HepG2 (cell line): ENCODE data around the gene CMTM4. TPM values are rescaled to one million over a fixed set of nuclear protein-coding genes. Genes with fewer than 3 reads are reported as not detected.

Experiments
- ATAC-seq: fragments of 200-7000 bp; cut with Tn5 transposase; 3 replicates; pipeline ENCODE4 v1.9.1; 2020; ENCODE audit warnings: mild to moderate bottlenecking, moderate library complexity
- BruUV-seq: library from RNA; stranded (reverse); fragments of 400-500 nt; replicated peaks from 2 replicates; lab custom pipeline; 2021; lab: Mats Ljungman, UMichigan
- CTCF ChIA-PET: fragments of 300-600 bp; formaldehyde crosslinking; extraction: SDS; loops from one replicate; lab custom pipeline; 2021; ENCODE audit warnings: low total read pairs, inconsistent platforms, low intra/inter-chr PET ratio; lab: Yijun Ruan, JAX
- POLR2A ChIA-PET: fragments of 350-600 bp; sonication (Branson Sonifier 250); formaldehyde crosslinking; loops from one replicate; lab custom pipeline; 2020; ENCODE audit warnings: antibody characterized with exemption, inconsistent platforms; lab: Yijun Ruan, JAX
- DNase-seq: peaks from one replicate; pipeline ENCODE4 v3.0.0-alpha.2; 2015; ENCODE audit warnings: low spot score
- FAIRE-seq: peaks from 3 replicates; lab custom pipeline; 2011; peaks lifted over from hg19 to GRCh38; lab: Jason Lieb, UNC
- H2AFZ ChIP-seq: one replicate; pipeline ENCODE4 v1.6.1; 2011; ENCODE audit warnings: low read length, inconsistent platforms
- H3K27ac ChIP-seq: fragments of 300-600 bp; 3 replicates; pipeline ENCODE4 v1.8.0; 2011; ENCODE audit warnings: mixed run types, mild to moderate bottlenecking, mixed read lengths, low read length, inconsistent platforms; ENCODE audit not compliant: insufficient read depth; ENCODE audit errors: extremely low read length
- H3K27me3 ChIP-seq, 2 experiments: fragments of 200-600 bp in 1 of 2; 2 replicates in 1 of 2; 3 replicates in 1 of 2; pipeline versions ENCODE4 v1.6.0 to v1.8.0; 2011; ENCODE audit warnings: low read length in 2 of 2, mild to moderate bottlenecking in 2 of 2, moderate library complexity in 2 of 2, inconsistent platforms in 1 of 2; ENCODE audit not compliant: insufficient read depth in 2 of 2, control insufficient read depth in 1 of 2
- H3K36me3 ChIP-seq, 2 experiments: fragments of 200-600 bp in 1 of 2; replicated peaks in 1 of 2; 2 replicates in 1 of 2; 3 replicates in 1 of 2; pipeline versions ENCODE4 v1.5.1 to v1.8.0; 2011; ENCODE audit warnings: low read length in 2 of 2, inconsistent platforms in 1 of 2; ENCODE audit not compliant: insufficient read depth in 2 of 2, control insufficient read depth in 1 of 2
- H3K4me1 ChIP-seq: 2 replicates; pipeline ENCODE4 v1.5.1; 2012; ENCODE audit warnings: low read length, inconsistent platforms; ENCODE audit not compliant: insufficient read depth
- H3K4me2 ChIP-seq: 2 replicates; pipeline ENCODE4 v1.6.0; 2011; ENCODE audit warnings: low read depth, low read length, inconsistent platforms
- H3K4me3 ChIP-seq, 3 experiments: fragments of 200-600 bp in 1 of 3; sonication (generic), shearing (Covaris generic) in 1 of 3; replicated peaks in 1 of 3; 2 replicates each; pipeline ENCODE4 v1.5.1; 2011 to 2016; ENCODE audit warnings: low read length in 3 of 3, inconsistent platforms in 2 of 3, low read depth in 2 of 3, mild to moderate bottlenecking in 2 of 3, control low read depth in 1 of 3, mixed read lengths in 1 of 3; ENCODE audit not compliant: insufficient read depth in 1 of 3
- H3K79me2 ChIP-seq: one replicate; pipeline ENCODE4 v1.6.1; 2011; ENCODE audit warnings: low read length, inconsistent platforms; ENCODE audit not compliant: insufficient read depth
- H3K9ac ChIP-seq: 2 replicates; pipeline ENCODE4 v1.6.0; 2011; ENCODE audit warnings: mild to moderate bottlenecking, low read depth, low read length, inconsistent platforms; ENCODE audit not compliant: insufficient read depth
- H3K9me3 ChIP-seq: 2 replicates; pipeline ENCODE4 v1.5.1; 2012; ENCODE audit warnings: mild to moderate bottlenecking, low read length
- H4K20me1 ChIP-seq: 2 replicates; pipeline ENCODE4 v1.6.0; 2011; ENCODE audit warnings: inconsistent platforms, mild to moderate bottlenecking, low read length, moderate library complexity; ENCODE audit not compliant: insufficient read depth
- ATF6 ChIP-seq: sonication (generic); formaldehyde crosslinking; conservative IDR thresholded peaks from 2 replicates; pipeline ENCODE4 v1.4.0; 2020; ENCODE audit warnings: missing genetic modification reagents
- GLI4 ChIP-seq: sonication (generic); formaldehyde crosslinking; IDR thresholded peaks from 2 replicates; pipeline ENCODE4 v1.5.1; 2020; ENCODE audit warnings: missing genetic modification reagents, mild to moderate bottlenecking, moderate library complexity, borderline replicate concordance
- GZF1 ChIP-seq: sonication (generic); formaldehyde crosslinking; IDR thresholded peaks from 2 replicates; pipeline ENCODE4 v1.5.1; 2020; ENCODE audit warnings: mild to moderate bottlenecking, missing genetic modification reagents
- HNF4A ChIP-seq: sonication (generic); formaldehyde crosslinking; IDR thresholded peaks from 2 replicates; pipeline ENCODE4 v1.4.0; 2020; ENCODE audit warnings: missing genetic modification reagents
- HOXA5 ChIP-seq: sonication (generic); formaldehyde crosslinking; IDR thresholded peaks from 2 replicates; pipeline ENCODE4 v1.4.0; 2020; ENCODE audit warnings: missing genetic modification reagents
- LCORL ChIP-seq, 2 experiments: fragments of 450-650 bp in 1 of 2; sonication (generic) in 1 of 2; formaldehyde crosslinking in 1 of 2; IDR thresholded peaks; 2 replicates each; pipeline versions ENCODE4 v1.5.0 to v1.6.1; 2017 to 2020; ENCODE audit warnings: antibody characterized with exemption in 1 of 2, missing genetic modification reagents in 1 of 2
- MAFF ChIP-seq: IDR thresholded peaks from 2 replicates; pipeline ENCODE4 v1.6.1; 2011; ENCODE audit warnings: low read depth, low read length, improper control_type of control experiment
- MED8 ChIP-seq: sonication (generic); formaldehyde crosslinking; IDR thresholded peaks from 2 replicates; pipeline ENCODE4 v1.8.1; 2023; ENCODE audit warnings: mild to moderate bottlenecking, missing genetic modification reagents; ENCODE audit not compliant: insufficient replicate concordance
- PRPF4 ChIP-seq: fragments of 200-400 bp; formaldehyde crosslinking; IDR thresholded peaks from 2 replicates; pipeline ENCODE4 v1.6.1; 2016; ENCODE audit warnings: low read length, low read depth; ENCODE audit not compliant: poor library complexity, severe bottlenecking
- RBFOX2 ChIP-seq: fragments of 200-400 bp; formaldehyde crosslinking; IDR thresholded peaks from 2 replicates; pipeline ENCODE4 v1.6.1; 2017; ENCODE audit warnings: low read depth, mild to moderate bottlenecking, low read length
- TFDP2 ChIP-seq: sonication (generic); formaldehyde crosslinking; IDR thresholded peaks from 2 replicates; pipeline ENCODE4 v1.4.0; 2020; ENCODE audit warnings: missing genetic modification reagents
- ZMAT3 ChIP-seq: sonication (generic); formaldehyde crosslinking; conservative IDR thresholded peaks from 2 replicates; pipeline ENCODE4 v1.7.0; 2021; ENCODE audit warnings: missing genetic modification reagents
- ZNF264 ChIP-seq: sonication (generic); formaldehyde crosslinking; IDR thresholded peaks from 2 replicates; pipeline ENCODE4 v1.4.0; 2020; ENCODE audit warnings: missing genetic modification reagents
- ZNF776 ChIP-seq: sonication (generic); formaldehyde crosslinking; IDR thresholded peaks from 2 replicates; pipeline ENCODE4 v1.4.0; 2020; ENCODE audit warnings: mild to moderate bottlenecking, missing genetic modification reagents
- ZNF777 ChIP-seq: sonication (generic); formaldehyde crosslinking; IDR thresholded peaks from 2 replicates; pipeline ENCODE4 v1.4.0; 2020; ENCODE audit warnings: missing genetic modification reagents
- ZSCAN20 ChIP-seq: sonication (generic); formaldehyde crosslinking; IDR thresholded peaks from 2 replicates; pipeline ENCODE4 v1.4.0; 2020; ENCODE audit warnings: missing genetic modification reagents, mild to moderate bottlenecking, borderline replicate concordance
- ZXDC ChIP-seq: sonication (generic); formaldehyde crosslinking; IDR thresholded peaks from 2 replicates; pipeline ENCODE4 v1.5.0; 2020; ENCODE audit warnings: mild to moderate bottlenecking, missing genetic modification reagents
- WGBS: methylation state at CpG from one replicate; pipeline ENCODE4 v1.1.6; 2017; ENCODE audit warnings: low lambda C conversion rate; 5-methylcytosine and 5-hydroxymethylcytosine counted together
- in situ Hi-C: cut with HindIII; loops from 2 replicates; pipeline ENCODE4 v1.10.0; 2017; ENCODE audit warnings: low pct_unique_long_range_greater_than_20kb; ENCODE audit not compliant: extremely low pct_ligation_motif_present
- intact Hi-C: fragments of 100-400 bp; cut with micrococcal nuclease; formaldehyde crosslinking; loops from one replicate; pipeline ENCODE4 v1.10.0; 2022; ENCODE audit not compliant: unreplicated experiment
- polyA plus RNA-seq, 8 experiments: library from polyadenylated mRNA; depleted of rRNA in 3 of 8; stranded (reverse) in 7 of 8; unstranded in 1 of 8; fragments of >200 nt; fragmentation: Illumina TruSeq in 4 of 8; extraction: Trizol in 4 of 8; gene quantifications; 2 replicates each; pipeline versions ENCODE4 v1.2.1 to v1.2.3, GENCODE V29; 2011 to 2016; ENCODE audit warnings: low read depth in 4 of 8, missing spikeins in 1 of 8, mixed read lengths in 1 of 8; ENCODE audit not compliant: insufficient read depth in 1 of 8
- total RNA-seq, 5 experiments: library from RNA; depleted of rRNA; stranded (reverse); fragments of >200 nt; fragmentation: Illumina TruSeq; extraction: Trizol; gene quantifications; 2 replicates each; pipeline ENCODE4 v1.2.3, GENCODE V29; 2016; ENCODE audit warnings: low read depth in 1 of 5

CMTM4 gene
- total and polyA plus RNA-seq, 2 of the 13 experiments (the other 11 are each of a cell fraction or from before 2014, with no cell fraction given) = 32.0 to 36.3 TPM

GRCh38 chr16:66698046-66698445 is 1.5 kb upstream of the CMTM4 start (continued):
- TF ChIP-seq ZXDC (CRISPR knock-in tag) = no peak
- TF ChIP-seq PRPF4 = no peak
- no peak for TF ChIP-seq RBFOX2
- no peak for TF ChIP-seq GZF1 (CRISPR knock-in tag)
- no peak for TF ChIP-seq ZSCAN20
- no peak for TF ChIP-seq MED8 (CRISPR knock-in tag)

DNA sequence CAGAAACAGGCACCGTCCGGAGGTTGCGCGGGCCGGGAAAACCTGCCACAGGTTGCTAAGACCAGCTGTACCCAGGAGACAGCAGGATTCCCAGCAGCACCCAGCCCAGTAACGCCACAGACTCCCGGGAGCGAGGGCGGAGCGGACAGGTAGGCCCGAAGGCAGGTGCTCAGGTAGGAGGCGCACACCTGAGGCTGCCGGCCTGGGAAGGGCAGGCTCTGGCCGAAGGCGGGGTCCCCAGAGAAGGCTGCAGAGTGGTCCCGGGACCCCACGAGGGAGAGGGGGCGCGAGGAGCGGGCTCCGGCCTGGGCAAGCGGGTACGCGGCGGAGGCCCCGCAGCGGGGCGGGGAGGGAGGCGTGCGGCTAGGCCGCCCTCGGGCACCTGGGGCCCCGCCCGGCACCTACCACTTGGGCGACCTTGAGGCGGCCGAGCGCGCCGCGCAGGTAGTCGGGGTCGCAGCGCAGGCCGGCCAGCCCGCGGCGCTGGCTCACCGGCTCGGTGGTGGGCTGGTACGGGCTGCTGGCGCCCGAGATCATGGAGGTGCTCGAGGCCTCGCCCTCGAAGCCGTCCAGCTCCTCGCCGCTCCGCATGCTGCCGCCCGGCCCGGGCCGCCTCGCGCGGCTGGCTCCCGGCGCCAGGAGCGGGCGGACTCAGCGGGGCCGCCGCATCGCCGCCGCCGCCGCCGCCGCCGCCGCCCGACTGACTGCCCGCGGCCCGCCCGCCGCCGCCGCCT is 441 bp downstream of the CMTM4 start:
- Histone ChIP-seq H3K9ac (peak overlapping the region; percentile 79), H2AFZ (no peak overlapping the region), H3K27me3 (peaks cover 0 to 5% of the 10 kb centered on the region in 2 experiments; a peak in 2 of 5 replicates), H3K36me3 (no peaks in the 10 kb centered on the region), H3K27ac (no peak overlapping the region), H3K9me3 (no peaks in the 10 kb centered on the region), H3K4me1 (peaks cover 48% of the 10 kb centered on the region), H3K4me3 (peak overlapping the region; percentile 76 to 97 (median 87)), H3K79me2 (peaks cover 11% of the 10 kb centered on the region), H4K20me1 (no peaks in the 10 kb centered on the region), H3K4me2 (peak overlapping the region; percentile 97)
- FAIRE-seq (no peak), DNase-seq (no peak), ATAC-seq (peak; percentile 60)
- ChIA-PET POLR2A (interaction anchor here (1.2 kb wide), 1 partner anchor 88 kb away, joined by 3 read pairs; no protein-coding TSS in a partner anchor), CTCF (interaction anchor here (2.0 kb wide), 1 partner anchor 88 kb away, joined by 8 read pairs; no protein-coding TSS in a partner anchor)
- in situ Hi-C loops = no loop called here
- no TSS peak for BruUV-seq
- intact Hi-C loops = no loop called here
- WGBS = 3% methylated on average over 34 of the region's 91 CpGs
- no peak for TF ChIP-seq ZNF776 (CRISPR knock-in tag)
- no peak for TF ChIP-seq MAFF
- peak; percentile 86 for TF ChIP-seq ZNF777 (CRISPR knock-in tag)
- TF ChIP-seq HNF4A = no peak
- TF ChIP-seq HOXA5 (CRISPR knock-in tag) = no peak
- TF ChIP-seq ZMAT3 (CRISPR knock-in tag) = no peak
- TF ChIP-seq ZSCAN20 = peak; percentile 82
- no peak for TF ChIP-seq LCORL (IDR thresholded peaks at IDR 0.05)
- TF ChIP-seq LCORL (CRISPR knock-in tag; IDR thresholded peaks at IDR 0.05) = peak; percentile 25; the same call in 1 of the 2 replicates
- no peak for TF ChIP-seq ATF6 (CRISPR knock-in tag)
- no peak for TF ChIP-seq ZNF264 (CRISPR knock-in tag)
- TF ChIP-seq TFDP2 (CRISPR knock-in tag) = peak; percentile 18; the same call in 1 of the 2 replicates
- no peak for TF ChIP-seq GLI4 (CRISPR knock-in tag)
